ENCODE measurements around the gene NDUFA8. TPM values are rescaled to one million over a fixed set of nuclear protein-coding genes. Genes with fewer than 3 reads are reported as not detected.

NDUFA8 gene
- total RNA-seq, 5 donors from 2014 or later (not counting 1 experiment from before 2014, with no cell fraction given) = 11.2 to 25.4 (median 18.4) TPM

DNA sequence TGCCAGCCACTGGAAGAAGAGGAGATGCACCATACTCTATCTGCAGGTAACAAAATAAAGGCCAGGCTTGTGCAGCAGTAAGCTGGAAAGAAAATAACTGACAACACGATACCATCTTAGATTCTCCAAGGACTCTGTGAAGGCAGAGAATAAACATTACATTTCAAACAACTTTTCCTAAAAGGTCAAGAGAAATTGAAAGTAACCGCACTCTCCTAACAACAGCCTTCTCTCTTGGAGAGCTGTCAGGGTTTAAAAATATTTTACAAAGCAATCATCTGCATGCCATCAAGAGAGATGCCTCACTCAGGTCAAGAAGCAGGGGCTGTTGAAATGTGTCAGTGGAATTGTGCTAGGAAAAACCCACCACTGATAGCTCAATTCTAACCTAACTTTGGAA lies 53.0 kb downstream of the NDUFA8 start:
- DNase-seq = no peak
- no CpG with 5 or more reads among the region's 2 CpGs for WGBS (ENCODE audit: insufficient coverage)
- peaks cover 4% of the 10 kb centered on the region for H3K36me3 Mint-ChIP-seq
- H3K9me3 Mint-ChIP-seq = peaks cover 7 to 9% (median 7%) of the 10 kb centered on the region in 3 donors
- ATAC-seq (replicated peaks in 1 of 4) = no peak
- no peaks in the 10 kb centered on the region for H3K9me3 ChIP-seq
- CTCF ChIA-PET = interaction anchor here in 1 of 2 donors (0.9 kb wide), 1 partner anchor 68 kb away, joined by 5 read pairs; no protein-coding TSS in a partner anchor
- no peaks in the 10 kb centered on the region for H3K27me3 Mint-ChIP-seq
- no peak overlapping the region for H3K4me3 ChIP-seq (ENCODE audit: control insufficient read depth in 1 of 2, extremely low read depth in 1 of 2, low read length in 1 of 2)
- POLR2A ChIA-PET = no interaction called here
- no peak overlapping the region for H3K4me3 Mint-ChIP-seq
- H3K27ac Mint-ChIP-seq = no peak overlapping the region
- no peaks in the 10 kb centered on the region for H3K4me1 Mint-ChIP-seq
- peaks cover 0 to 6% of the 10 kb centered on the region in 2 experiments for H3K27me3 ChIP-seq (replicated peaks in 1 of 2; ENCODE audit: control insufficient read depth in 2 of 2, extremely low read depth in 1 of 2, insufficient read depth in 2 of 2, low read length in 1 of 2)
- no peaks in the 10 kb centered on the region for H3K4me1 ChIP-seq (ENCODE audit: control insufficient read depth in 1 of 2, extremely low read depth in 1 of 2, insufficient read depth in 2 of 2, low read length in 2 of 2)
- H3K36me3 ChIP-seq (ENCODE audit: control insufficient read depth in 2 of 2, extremely low read depth in 1 of 2, insufficient read depth in 1 of 2, low read length in 1 of 2) = no peaks in the 10 kb centered on the region
- H3K27ac ChIP-seq (ENCODE audit: low read length) = no peak overlapping the region

DNA sequence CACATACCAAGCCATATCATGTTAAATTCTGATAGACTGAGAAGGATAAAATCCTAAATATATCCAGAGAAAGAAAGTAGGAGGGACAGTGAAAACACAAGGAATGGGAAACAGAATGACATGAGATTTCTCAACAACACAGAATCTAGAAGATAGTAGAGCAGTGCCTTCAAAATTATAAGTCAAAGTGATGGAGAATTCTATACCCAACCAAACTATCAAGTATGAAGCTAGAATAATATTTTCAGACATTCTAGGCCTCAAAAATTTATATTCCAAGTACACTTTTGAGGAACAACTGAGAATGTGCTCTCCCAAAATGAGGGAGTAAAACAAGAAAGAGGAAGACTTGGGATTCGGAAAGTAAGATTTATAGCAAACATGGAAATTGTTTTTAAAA lies 55.6 kb downstream of the NDUFA8 start:
- Mint-ChIP-seq H3K9me3 (peaks cover 7 to 9% (median 7%) of the 10 kb centered on the region in 3 donors), H3K27me3 (peaks cover 3 to 6% of the 10 kb centered on the region in 2 donors), H3K4me1 (peaks cover 1 to 6% (median 4%) of the 10 kb centered on the region in 3 donors), H3K36me3 (peaks cover 4% of the 10 kb centered on the region), H3K27ac (no peak overlapping the region), H3K4me3 (no peak overlapping the region)
- H3K27me3 ChIP-seq (replicated peaks in 1 of 2; ENCODE audit: control insufficient read depth in 2 of 2, extremely low read depth in 1 of 2, insufficient read depth in 2 of 2, low read length in 1 of 2) = peaks cover 0 to 19% of the 10 kb centered on the region in 2 experiments
- H3K9me3 ChIP-seq = no peaks in the 10 kb centered on the region
- H3K36me3 ChIP-seq (ENCODE audit: control insufficient read depth in 2 of 2, extremely low read depth in 1 of 2, insufficient read depth in 1 of 2, low read length in 1 of 2) = no peaks in the 10 kb centered on the region
- peaks cover 0 to 5% of the 10 kb centered on the region in 2 experiments for H3K4me1 ChIP-seq (ENCODE audit: control insufficient read depth in 1 of 2, extremely low read depth in 1 of 2, insufficient read depth in 2 of 2, low read length in 2 of 2)
- no peak for DNase-seq
- H3K27ac ChIP-seq (ENCODE audit: low read length) = no peak overlapping the region
- ChIA-PET POLR2A (no interaction called here), CTCF (interaction anchor here in 1 of 2 donors (0.9 kb wide), 1 partner anchor 14 kb away, joined by 3 read pairs; no protein-coding TSS in a partner anchor)
- no peak overlapping the region for H3K4me3 ChIP-seq (ENCODE audit: control insufficient read depth in 1 of 2, extremely low read depth in 1 of 2, low read length in 1 of 2)
- WGBS (ENCODE audit: insufficient coverage) = no CpG with 5 or more reads among the region's 1 CpG
- no peak for ATAC-seq (replicated peaks in 1 of 4)

DNA sequence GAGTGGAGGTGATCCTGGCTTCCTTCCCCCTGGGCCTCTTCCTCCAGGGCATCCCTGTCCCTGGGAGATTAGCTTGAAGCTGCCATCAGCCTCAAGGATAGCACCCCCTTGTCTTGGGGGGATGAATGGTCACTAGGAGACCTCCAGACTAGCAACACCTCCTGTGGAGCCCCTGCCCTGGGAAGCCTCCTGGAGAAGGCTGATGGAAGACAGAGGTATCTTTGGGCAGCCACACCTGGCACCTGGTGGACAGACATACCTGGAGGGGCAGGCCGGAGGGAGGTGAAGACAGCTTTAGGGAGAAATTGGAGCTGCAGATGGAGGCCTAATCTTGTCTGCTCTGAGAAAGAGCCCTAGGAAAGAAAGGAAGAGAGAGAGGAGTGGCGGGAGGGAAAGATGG lies 57.4 kb downstream of the NDUFA8 start:
- no peak for DNase-seq
- Histone ChIP-seq H3K27me3 (replicated peaks in 1 of 2; ENCODE audit: control insufficient read depth in 2 of 2, extremely low read depth in 1 of 2, insufficient read depth in 2 of 2, low read length in 1 of 2) (peaks cover 0 to 20% of the 10 kb centered on the region in 2 experiments), H3K4me1 (ENCODE audit: control insufficient read depth in 1 of 2, extremely low read depth in 1 of 2, insufficient read depth in 2 of 2, low read length in 2 of 2) (peaks cover 0 to 5% of the 10 kb centered on the region in 2 experiments), H3K9me3 (no peaks in the 10 kb centered on the region), H3K27ac (ENCODE audit: low read length) (no peak overlapping the region), H3K36me3 (ENCODE audit: control insufficient read depth in 2 of 2, extremely low read depth in 1 of 2, insufficient read depth in 1 of 2, low read length in 1 of 2) (no peaks in the 10 kb centered on the region), H3K4me3 (ENCODE audit: control insufficient read depth in 1 of 2, extremely low read depth in 1 of 2, low read length in 1 of 2) (no peak overlapping the region)
- no peak for ATAC-seq (replicated peaks in 1 of 4)
- peaks cover 1 to 6% (median 4%) of the 10 kb centered on the region in 3 donors for H3K4me1 Mint-ChIP-seq
- H3K27ac Mint-ChIP-seq = no peak overlapping the region
- H3K4me3 Mint-ChIP-seq = no peak overlapping the region
- whole genome bisulfite sequencing (ENCODE audit: insufficient coverage) = no CpG with 5 or more reads among the region's 2 CpGs
- ChIA-PET POLR2A (no interaction called here), CTCF (no interaction called here)
- peaks cover 4% of the 10 kb centered on the region for H3K36me3 Mint-ChIP-seq
- H3K27me3 Mint-ChIP-seq = peaks cover 3 to 10% of the 10 kb centered on the region in 2 donors
- peaks cover 7 to 9% (median 7%) of the 10 kb centered on the region in 3 donors for H3K9me3 Mint-ChIP-seq

DNA sequence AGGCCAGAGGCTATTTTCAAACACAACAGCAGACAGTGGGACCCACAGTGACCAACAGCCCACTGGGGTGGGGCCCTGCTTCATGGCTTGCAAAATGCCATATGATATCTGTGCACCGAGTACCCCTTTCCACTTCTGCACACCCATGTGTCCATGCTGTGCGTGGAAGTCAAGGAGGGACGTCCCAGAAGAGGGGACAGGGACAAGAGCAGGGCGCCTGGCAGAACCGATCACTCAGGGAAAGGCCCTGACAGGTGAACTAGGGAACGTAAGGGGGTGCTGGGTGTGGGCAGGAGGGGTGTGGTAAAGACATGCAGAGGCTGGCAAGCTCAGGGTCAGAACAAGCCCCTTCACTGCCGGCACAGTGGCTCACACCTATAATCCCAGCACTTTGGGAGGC lies 58.8 kb downstream of the NDUFA8 start:
- Histone ChIP-seq H3K36me3 (ENCODE audit: control insufficient read depth in 2 of 2, extremely low read depth in 1 of 2, insufficient read depth in 1 of 2, low read length in 1 of 2) (no peaks in the 10 kb centered on the region), H3K4me1 (ENCODE audit: control insufficient read depth in 1 of 2, extremely low read depth in 1 of 2, insufficient read depth in 2 of 2, low read length in 2 of 2) (peaks cover 0 to 5% of the 10 kb centered on the region in 2 experiments), H3K4me3 (ENCODE audit: control insufficient read depth in 1 of 2, extremely low read depth in 1 of 2, low read length in 1 of 2) (no peak overlapping the region), H3K9me3 (no peaks in the 10 kb centered on the region), H3K27me3 (replicated peaks in 1 of 2; ENCODE audit: control insufficient read depth in 2 of 2, extremely low read depth in 1 of 2, insufficient read depth in 2 of 2, low read length in 1 of 2) (peaks cover 0 to 22% of the 10 kb centered on the region in 2 experiments), H3K27ac (ENCODE audit: low read length) (no peak overlapping the region)
- no peak for ATAC-seq (replicated peaks in 1 of 4)
- no peak overlapping the region for H3K4me3 Mint-ChIP-seq
- peaks cover 9 to 10% of the 10 kb centered on the region in 2 donors for H3K27me3 Mint-ChIP-seq
- POLR2A ChIA-PET = no interaction called here
- CTCF ChIA-PET = interaction anchor here in 1 of 2 donors (1.2 kb wide), 1 partner anchor 250 kb away, joined by 5 read pairs; no protein-coding TSS in a partner anchor
- peaks cover 1 to 6% (median 4%) of the 10 kb centered on the region in 3 donors for H3K4me1 Mint-ChIP-seq
- peaks cover 4% of the 10 kb centered on the region for H3K36me3 Mint-ChIP-seq
- H3K27ac Mint-ChIP-seq = no peak overlapping the region
- WGBS (ENCODE audit: insufficient coverage) = 93% methylated on average over 5 of the region's 7 CpGs
- H3K9me3 Mint-ChIP-seq = peaks cover 7 to 9% (median 7%) of the 10 kb centered on the region in 3 donors
- DNase-seq = no peak

DNA sequence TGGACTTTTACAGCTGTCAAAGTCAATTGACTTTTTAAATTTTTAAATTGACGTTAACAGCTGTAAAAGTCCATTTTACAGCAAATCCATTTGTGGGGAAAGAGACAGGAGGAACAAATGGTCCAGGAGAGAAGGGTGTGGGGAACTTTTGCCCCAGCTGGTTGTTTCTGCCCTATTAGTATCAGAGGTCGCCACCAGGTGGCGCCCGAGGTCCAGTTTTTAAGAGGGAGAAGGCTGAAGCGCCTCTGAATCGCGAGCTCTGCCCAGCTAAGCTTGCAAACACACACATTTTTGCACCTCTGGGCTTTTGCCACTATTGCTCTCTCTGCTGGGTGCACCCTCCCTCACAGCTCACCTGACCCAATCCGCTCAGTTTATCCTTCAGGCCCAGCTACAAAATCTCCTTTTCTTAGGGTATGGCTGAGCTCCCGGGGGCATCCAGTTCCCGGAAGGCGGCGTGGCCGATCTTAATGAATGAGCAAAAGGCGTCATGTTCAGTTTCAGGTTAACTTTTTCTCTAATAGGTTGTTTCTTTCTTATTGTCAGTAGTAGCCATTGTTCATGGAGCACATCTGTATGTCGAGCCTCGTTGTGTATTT lies 60.2 kb downstream of the NDUFA8 start:
- DNase-seq (peak; percentile 44 to 88 (median 73)), ATAC-seq (replicated peaks in 1 of 4) (peak; percentile 76 to 92 (median 84))
- H3K27me3 Mint-ChIP-seq = peaks cover 9 to 10% of the 10 kb centered on the region in 2 donors
- peak overlapping the region in 2 of 3 donors; percentile 22 to 34 for H3K4me3 Mint-ChIP-seq
- peaks cover 7 to 9% (median 7%) of the 10 kb centered on the region in 3 donors for H3K9me3 Mint-ChIP-seq
- peaks cover 13 to 16% (median 14%) of the 10 kb centered on the region in 3 donors for H3K4me1 Mint-ChIP-seq
- POLR2A ChIA-PET = no interaction called here
- no peak overlapping the region for H3K27ac Mint-ChIP-seq
- peaks cover 2 to 22% of the 10 kb centered on the region in 2 experiments for H3K27me3 ChIP-seq (replicated peaks in 1 of 2; ENCODE audit: control insufficient read depth in 2 of 2, extremely low read depth in 1 of 2, insufficient read depth in 2 of 2, low read length in 1 of 2)
- H3K27ac ChIP-seq (ENCODE audit: low read length) = no peak overlapping the region
- H3K9me3 ChIP-seq = no peaks in the 10 kb centered on the region
- H3K36me3 ChIP-seq (ENCODE audit: control insufficient read depth in 2 of 2, extremely low read depth in 1 of 2, insufficient read depth in 1 of 2, low read length in 1 of 2) = no peaks in the 10 kb centered on the region
- CTCF ChIA-PET = interaction anchor here (0.6 to 3.3 kb wide), 24 partner anchors 8 to 1357 kb away, joined by 3 to 42 read pairs (median 5); partner anchors contain the start of genes MRRF (in 1 of the 2) and RBM18 (in 1 of the 2)
- 41% methylated on average over 10 of the region's 16 CpGs for WGBS (ENCODE audit: insufficient coverage)
- H3K4me3 ChIP-seq (ENCODE audit: control insufficient read depth in 1 of 2, extremely low read depth in 1 of 2, low read length in 1 of 2) = no peak overlapping the region
- H3K36me3 Mint-ChIP-seq = peaks cover 4% of the 10 kb centered on the region
- peaks cover 0 to 12% of the 10 kb centered on the region in 2 experiments for H3K4me1 ChIP-seq (ENCODE audit: control insufficient read depth in 1 of 2, extremely low read depth in 1 of 2, insufficient read depth in 2 of 2, low read length in 2 of 2)

DNA sequence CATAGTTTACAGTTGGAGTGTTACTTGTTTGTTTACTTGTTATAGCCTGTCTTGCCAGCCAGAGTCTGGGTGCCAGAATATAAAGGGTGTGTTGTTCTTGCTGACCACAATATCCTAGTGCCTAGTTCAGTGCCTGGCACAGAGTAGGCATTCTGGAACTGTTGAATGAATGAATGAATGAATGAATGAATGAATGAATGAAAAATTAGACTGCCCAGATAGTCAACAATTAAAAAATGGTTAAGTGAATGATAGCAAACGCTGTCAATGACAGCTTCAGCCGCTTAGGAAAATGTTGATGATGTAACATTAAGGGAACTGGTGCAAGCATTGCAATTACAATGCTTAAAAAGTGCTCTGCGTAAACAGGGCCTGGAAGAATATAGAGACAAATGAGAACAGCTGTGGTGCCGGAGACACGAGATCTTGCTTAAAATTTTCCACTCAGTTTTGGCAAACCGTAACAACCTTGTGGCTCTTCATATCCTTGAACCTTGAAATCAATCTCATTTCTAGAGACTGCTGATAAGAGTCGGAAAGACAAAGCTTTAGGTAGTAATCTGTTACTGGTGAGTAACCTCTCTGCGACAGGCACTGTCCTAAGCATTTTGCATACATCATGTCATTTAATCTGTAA lies 61.8 kb downstream of the NDUFA8 start:
- CTCF ChIA-PET = interaction anchor here (0.5 to 3.3 kb wide), 12 partner anchors 10 to 718 kb away, joined by 3 to 42 read pairs (median 4); no protein-coding TSS in a partner anchor

More for the DNA sequence above, 61.8 kb downstream of the NDUFA8 start:
- H3K27me3 ChIP-seq (replicated peaks in 1 of 2; ENCODE audit: control insufficient read depth in 2 of 2, extremely low read depth in 1 of 2, insufficient read depth in 2 of 2, low read length in 1 of 2) = peaks cover 2 to 24% of the 10 kb centered on the region in 2 experiments
- H3K4me1 ChIP-seq (ENCODE audit: control insufficient read depth in 1 of 2, extremely low read depth in 1 of 2, insufficient read depth in 2 of 2, low read length in 2 of 2) = peaks cover 2 to 21% of the 10 kb centered on the region in 2 experiments
- ATAC-seq (replicated peaks in 1 of 4) (no peak), DNase-seq (no peak)
- H3K4me3 ChIP-seq (ENCODE audit: control insufficient read depth in 1 of 2, extremely low read depth in 1 of 2, low read length in 1 of 2) = no peak overlapping the region
- 88% methylated on average over 5 of the region's 8 CpGs for WGBS (ENCODE audit: insufficient coverage)
- no peak overlapping the region for H3K27ac ChIP-seq (ENCODE audit: low read length)
- POLR2A ChIA-PET = no interaction called here
- Mint-ChIP-seq H3K9me3 (no peaks in the 10 kb centered on the region), H3K27ac (no peak overlapping the region), H3K36me3 (no peaks in the 10 kb centered on the region), H3K4me3 (no peak overlapping the region), H3K27me3 (peaks cover 9 to 10% of the 10 kb centered on the region in 2 donors), H3K4me1 (peaks cover 18 to 20% (median 20%) of the 10 kb centered on the region in 3 donors)
- H3K9me3 ChIP-seq = no peaks in the 10 kb centered on the region
- no peaks in the 10 kb centered on the region for H3K36me3 ChIP-seq (ENCODE audit: control insufficient read depth in 2 of 2, extremely low read depth in 1 of 2, insufficient read depth in 1 of 2, low read length in 1 of 2)

Data from T-cell (primary cell).